GM19239 (cell line): ENCODE measurements around the gene AGR2.
A peak's percentile ranks its signal among the peaks of the same experiment; 100 is the strongest.

ENCODE experiments used
- DNase-seq: peaks from one replicate; pipeline ENCODE4 v3.0.0; 2011; ENCODE audit warnings: low spot score; ENCODE audit not compliant: insufficient read length
- FAIRE-seq: peaks from 2 replicates; lab custom pipeline; 2011; peaks lifted over from hg19 to GRCh38; lab: Jason Lieb, UNC

Gene AGR2

GRCh38 chr7:16815001-16815400 lies 10.2 kb upstream of the AGR2 start:
- DNase-seq: no peak
- FAIRE-seq: no peak

- FAIRE-seq (no peak), DNase-seq (no peak)
Observed at GRCh38 chr7:16813232-16813616, 8.4 kb upstream of the AGR2 start.

GRCh38 chr7:16812542-16813231 lies 7.9 kb upstream of the AGR2 start:
- FAIRE-seq (no peak), DNase-seq (no peak)

- no peak for DNase-seq
- no peak for FAIRE-seq
Observed at GRCh38 chr7:16811551-16811950, 6.8 kb upstream of the AGR2 start.

- DNase-seq (no peak), FAIRE-seq (no peak)
Observed at GRCh38 chr7:16810573-16810972, 5.8 kb upstream of the AGR2 start.

GRCh38 chr7:16810112-16810511 lies 5.3 kb upstream of the AGR2 start:
- FAIRE-seq (no peak), DNase-seq (no peak)

- FAIRE-seq: no peak
- DNase-seq: no peak
Observed at GRCh38 chr7:16805441-16805840, 642 bp upstream of the AGR2 start.

- DNase-seq (no peak), FAIRE-seq (no peak)
Observed at GRCh38 chr7:16803881-16804673, 722 bp downstream of the AGR2 start.

GRCh38 chr7:16803125-16803524 lies 1.7 kb downstream of the AGR2 start:
- DNase-seq (no peak), FAIRE-seq (no peak)

- DNase-seq: no peak
- no peak for FAIRE-seq
Observed at GRCh38 chr7:16801579-16801978, 3.2 kb downstream of the AGR2 start.

GRCh38 chr7:16801111-16801542 lies 3.7 kb downstream of the AGR2 start:
- DNase-seq (peak; percentile 13), FAIRE-seq (no peak)

- DNase-seq: no peak
- no peak for FAIRE-seq
Observed at GRCh38 chr7:16795624-16796023, 9.2 kb downstream of the AGR2 start.

GRCh38 chr7:16794986-16795385 lies 9.8 kb downstream of the AGR2 start:
- no peak for DNase-seq
- FAIRE-seq: no peak

GRCh38 chr7:16791905-16792698 lies 12.7 kb downstream of the AGR2 start:
- DNase-seq (no peak), FAIRE-seq (no peak)

GRCh38 chr7:16791071-16791470 lies 13.7 kb downstream of the AGR2 start:
- FAIRE-seq: no peak
- DNase-seq: no peak

- FAIRE-seq: no peak
- DNase-seq: no peak
Observed at GRCh38 chr7:16787127-16787526, 17.7 kb downstream of the AGR2 start.

GRCh38 chr7:16786257-16786656 lies 18.5 kb downstream of the AGR2 start:
- DNase-seq: no peak
- no peak for FAIRE-seq

GRCh38 chr7:16785846-16786245 lies 19.0 kb downstream of the AGR2 start:
- FAIRE-seq (no peak), DNase-seq (no peak)

GRCh38 chr7:16785321-16785720 lies 19.5 kb downstream of the AGR2 start:
- FAIRE-seq (no peak), DNase-seq (no peak)

GRCh38 chr7:16780596-16780995 lies 24.2 kb downstream of the AGR2 start:
- no peak for FAIRE-seq
- DNase-seq: no peak

GRCh38 chr7:16779051-16779450 lies 25.7 kb downstream of the AGR2 start:
- no peak for FAIRE-seq
- no peak for DNase-seq
